Neutrophil (primary cell): ENCODE measurements around the gene BST1.
A peak's percentile ranks its signal among the peaks of the same experiment; 100 is the strongest.

Experiments used
- H3K27ac ChIP-seq: fragments of 200-600 bp; sonication (generic); 2 replicates; pipeline ENCODE4 v1.5.1; 2016; ENCODE audit warnings: mild to moderate bottlenecking, moderate library complexity
- H3K27me3 ChIP-seq: fragments of 200-600 bp; sonication (generic); 2 replicates; pipeline ENCODE4 v1.6.0; 2016; ENCODE audit warnings: mild to moderate bottlenecking
- H3K36me3 ChIP-seq: fragments of 200-600 bp; sonication (generic); 2 replicates; pipeline ENCODE4 v1.5.1; 2017
- H3K4me1 ChIP-seq, 2 experiments: fragments of 200-600 bp in 1 of 2; sonication (generic) in 1 of 2; 1 replicate in 1 of 2; 2 replicates in 1 of 2; pipeline versions ENCODE4 v1.5.1 to v1.6.1; 2013 to 2016; ENCODE audit warnings: low read depth in 1 of 2, low read length in 1 of 2, mild to moderate bottlenecking in 1 of 2, moderate library complexity in 1 of 2; ENCODE audit not compliant: control insufficient read depth in 1 of 2, insufficient read depth in 1 of 2
- H3K4me3 ChIP-seq, 2 experiments: fragments of 200-600 bp in 1 of 2; sonication (generic) in 1 of 2; 1 replicate in 1 of 2; 2 replicates in 1 of 2; pipeline ENCODE4 v1.5.1; 2013 to 2016; ENCODE audit warnings: low read depth in 1 of 2, low read length in 1 of 2, mild to moderate bottlenecking in 1 of 2, moderate library complexity in 1 of 2
- H3K9me3 ChIP-seq: fragments of 200-600 bp; sonication (generic); 2 replicates; pipeline ENCODE4 v1.5.1; 2016
- CTCF ChIP-seq: fragments of 200-600 bp; sonication (generic); IDR thresholded peaks from 2 replicates; pipeline ENCODE4 v1.5.1; 2016; ENCODE audit warnings: antibody characterized with exemption

Gene BST1

GRCh38 chr4:15692602-15693001, 10.3 kb upstream of the BST1 start:
- H3K9me3 ChIP-seq, result no peaks in the 10 kb centered on the region
- H3K27me3 ChIP-seq, result no peaks in the 10 kb centered on the region
- peaks cover 98 to 100% of the 10 kb centered on the region in 2 experiments for H3K4me1 ChIP-seq
- peak overlapping the region; percentile 91 for H3K27ac ChIP-seq
- no peak for TF ChIP-seq CTCF
- peaks cover 2% of the 10 kb centered on the region for H3K36me3 ChIP-seq
- H3K4me3 ChIP-seq, result no peak overlapping the region

- peak overlapping the region; percentile 91 for H3K27ac ChIP-seq
- TF ChIP-seq CTCF, result no peak
- peaks cover 97 to 99% of the 10 kb centered on the region in 2 experiments for H3K4me1 ChIP-seq
- H3K36me3 ChIP-seq, result no peaks in the 10 kb centered on the region
- H3K9me3 ChIP-seq, result no peaks in the 10 kb centered on the region
- H3K27me3 ChIP-seq, result no peaks in the 10 kb centered on the region
- peak overlapping the region in 1 of 2 experiments; percentile 11 for H3K4me3 ChIP-seq
These were observed 8.4 kb upstream of the BST1 start for GRCh38 chr4:15694431-15694830.

GRCh38 chr4:15695240-15695699, 7.6 kb upstream of the BST1 start:
- no peak overlapping the region for H3K4me3 ChIP-seq
- H3K4me1 ChIP-seq, result peaks cover 97 to 98% of the 10 kb centered on the region in 2 experiments

GRCh38 chr4:15695729-15696128, 7.1 kb upstream of the BST1 start:
- no peaks in the 10 kb centered on the region for H3K9me3 ChIP-seq
- H3K27ac ChIP-seq, result peak overlapping the region; percentile 91

More at GRCh38 chr4:15695240-15695699, 7.6 kb upstream of the BST1 start:
- H3K27me3 ChIP-seq, result no peaks in the 10 kb centered on the region
- no peaks in the 10 kb centered on the region for H3K36me3 ChIP-seq
- TF ChIP-seq CTCF, result no peak
- H3K27ac ChIP-seq, result peak overlapping the region; percentile 91
- H3K9me3 ChIP-seq, result no peaks in the 10 kb centered on the region

GRCh38 chr4:15696866-15697265, 6.0 kb upstream of the BST1 start:
- Histone ChIP-seq H3K27me3 (no peaks in the 10 kb centered on the region), H3K4me3 (no peak overlapping the region), H3K4me1 (peaks cover 97 to 98% of the 10 kb centered on the region in 2 experiments), H3K9me3 (no peaks in the 10 kb centered on the region), H3K36me3 (no peaks in the 10 kb centered on the region), H3K27ac (peak overlapping the region; percentile 91)
- no peak for TF ChIP-seq CTCF

More at GRCh38 chr4:15695729-15696128, 7.1 kb upstream of the BST1 start:
- H3K4me3 ChIP-seq, result no peak overlapping the region
- H3K27me3 ChIP-seq, result no peaks in the 10 kb centered on the region
- no peak for TF ChIP-seq CTCF
- H3K4me1 ChIP-seq, result peaks cover 97 to 98% of the 10 kb centered on the region in 2 experiments
- H3K36me3 ChIP-seq, result no peaks in the 10 kb centered on the region
